Measurements from ENCODE around the gene ANKRD66.

DNA sequence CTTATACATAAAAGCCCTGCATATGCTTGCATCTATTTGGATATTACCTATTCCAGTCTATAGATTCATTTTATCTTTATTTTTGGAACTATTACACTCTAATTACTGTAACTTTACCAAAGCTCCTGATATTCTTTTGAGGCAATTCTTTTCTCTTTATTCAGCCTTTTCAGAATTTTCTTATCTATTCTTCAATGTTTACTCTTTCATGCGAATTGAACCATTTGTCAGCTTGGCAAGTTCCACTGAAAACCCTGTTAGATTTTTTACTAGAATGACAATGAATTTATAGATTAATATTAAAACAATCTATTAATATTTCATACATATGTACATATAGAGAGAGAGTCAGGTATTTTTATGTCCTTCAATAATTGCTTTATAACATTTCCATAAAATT, 45.9 kb downstream of the ANKRD66 start:
- TF ChIP-seq POLR2A (IDR thresholded peaks at IDR 0.05) = no peak
- TF ChIP-seq, protein P1, sequence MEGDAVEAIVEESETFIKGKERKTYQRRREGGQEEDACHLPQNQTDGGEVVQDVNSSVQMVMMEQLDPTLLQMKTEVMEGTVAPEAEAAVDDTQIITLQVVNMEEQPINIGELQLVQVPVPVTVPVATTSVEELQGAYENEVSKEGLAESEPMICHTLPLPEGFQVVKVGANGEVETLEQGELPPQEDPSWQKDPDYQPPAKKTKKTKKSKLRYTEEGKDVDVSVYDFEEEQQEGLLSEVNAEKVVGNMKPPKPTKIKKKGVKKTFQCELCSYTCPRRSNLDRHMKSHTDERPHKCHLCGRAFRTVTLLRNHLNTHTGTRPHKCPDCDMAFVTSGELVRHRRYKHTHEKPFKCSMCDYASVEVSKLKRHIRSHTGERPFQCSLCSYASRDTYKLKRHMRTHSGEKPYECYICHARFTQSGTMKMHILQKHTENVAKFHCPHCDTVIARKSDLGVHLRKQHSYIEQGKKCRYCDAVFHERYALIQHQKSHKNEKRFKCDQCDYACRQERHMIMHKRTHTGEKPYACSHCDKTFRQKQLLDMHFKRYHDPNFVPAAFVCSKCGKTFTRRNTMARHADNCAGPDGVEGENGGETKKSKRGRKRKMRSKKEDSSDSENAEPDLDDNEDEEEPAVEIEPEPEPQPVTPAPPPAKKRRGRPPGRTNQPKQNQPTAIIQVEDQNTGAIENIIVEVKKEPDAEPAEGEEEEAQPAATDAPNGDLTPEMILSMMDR (IDR thresholded peaks at IDR 0.05 in 4 of 5, conservative IDR thresholded peaks at IDR 0.05 in 1 of 5) = no peak
